Suppressor macrophage treated with lipopolysaccharide for 4 hours (primary cell): ENCODE data around the gene DMRT3.

Experiments used
- DNase-seq: peaks from one replicate; pipeline ENCODE4 v3.0.0-alpha.2; 2020

DMRT3 gene

GRCh38 chr9:976258-976942 lies at the start of gene DMRT3:
Gene DMRT3 (plus strand): TSS chr9:976655. CDS start chr9:977002, 347 bp downstream.
- DNase-seq: no peak

GRCh38 chr9:926976-927375 lies 49.5 kb upstream of the DMRT3 start:
- DNase-seq: no peak

GRCh38 chr9:928363-929042 lies 48.0 kb upstream of the DMRT3 start:
- DNase-seq: peak; percentile 24

- DNase-seq: no peak
Measured at GRCh38 chr9:929719-930118, 46.7 kb upstream of the DMRT3 start.

- DNase-seq: no peak
Measured at GRCh38 chr9:933356-933755, 43.1 kb upstream of the DMRT3 start.

GRCh38 chr9:935348-935965 lies 41.0 kb upstream of the DMRT3 start:
- DNase-seq: no peak

GRCh38 chr9:942805-943580 lies 33.5 kb upstream of the DMRT3 start:
- DNase-seq: no peak

- DNase-seq: no peak
Measured at GRCh38 chr9:947985-948384, 28.5 kb upstream of the DMRT3 start.

GRCh38 chr9:948497-948896 lies 28.0 kb upstream of the DMRT3 start:
- DNase-seq: no peak

- no peak for DNase-seq
Measured at GRCh38 chr9:950139-950538, 26.3 kb upstream of the DMRT3 start.

- no peak for DNase-seq
Measured at GRCh38 chr9:952546-952945, 23.9 kb upstream of the DMRT3 start.

- DNase-seq: no peak
Measured at GRCh38 chr9:959105-959504, 17.4 kb upstream of the DMRT3 start.

- DNase-seq: no peak
Measured at GRCh38 chr9:959914-960313, 16.5 kb upstream of the DMRT3 start.

- DNase-seq: no peak
Measured at GRCh38 chr9:962023-962422, 14.4 kb upstream of the DMRT3 start.

- no peak for DNase-seq
Measured at GRCh38 chr9:965497-965896, 11.0 kb upstream of the DMRT3 start.

GRCh38 chr9:966870-967269 lies 9.6 kb upstream of the DMRT3 start:
- no peak for DNase-seq

- no peak for DNase-seq
Measured at GRCh38 chr9:967436-967835, 9.0 kb upstream of the DMRT3 start.

GRCh38 chr9:967903-968641 lies 8.4 kb upstream of the DMRT3 start:
- DNase-seq: no peak

GRCh38 chr9:969310-970150 lies 6.9 kb upstream of the DMRT3 start:
- no peak for DNase-seq

- DNase-seq: no peak
Measured at GRCh38 chr9:970151-970996, 6.1 kb upstream of the DMRT3 start.
